ENCODE data around the gene UBXN2A.

- no peak for TF ChIP-seq EZH2phosphoT487 (conservative IDR thresholded peaks at IDR 0.05; ENCODE audit: low read length)
- no peak for TF ChIP-seq CTCF (IDR thresholded peaks at IDR 0.05; ENCODE audit: insufficient read depth, low read length, poor library complexity, severe bottlenecking)
Measured at GRCh38 chr2:23941644-23942043, 1.4 kb downstream of the UBXN2A start.
